ENCODE results near the gene INSRR.

- TF ChIP-seq, protein P1, sequence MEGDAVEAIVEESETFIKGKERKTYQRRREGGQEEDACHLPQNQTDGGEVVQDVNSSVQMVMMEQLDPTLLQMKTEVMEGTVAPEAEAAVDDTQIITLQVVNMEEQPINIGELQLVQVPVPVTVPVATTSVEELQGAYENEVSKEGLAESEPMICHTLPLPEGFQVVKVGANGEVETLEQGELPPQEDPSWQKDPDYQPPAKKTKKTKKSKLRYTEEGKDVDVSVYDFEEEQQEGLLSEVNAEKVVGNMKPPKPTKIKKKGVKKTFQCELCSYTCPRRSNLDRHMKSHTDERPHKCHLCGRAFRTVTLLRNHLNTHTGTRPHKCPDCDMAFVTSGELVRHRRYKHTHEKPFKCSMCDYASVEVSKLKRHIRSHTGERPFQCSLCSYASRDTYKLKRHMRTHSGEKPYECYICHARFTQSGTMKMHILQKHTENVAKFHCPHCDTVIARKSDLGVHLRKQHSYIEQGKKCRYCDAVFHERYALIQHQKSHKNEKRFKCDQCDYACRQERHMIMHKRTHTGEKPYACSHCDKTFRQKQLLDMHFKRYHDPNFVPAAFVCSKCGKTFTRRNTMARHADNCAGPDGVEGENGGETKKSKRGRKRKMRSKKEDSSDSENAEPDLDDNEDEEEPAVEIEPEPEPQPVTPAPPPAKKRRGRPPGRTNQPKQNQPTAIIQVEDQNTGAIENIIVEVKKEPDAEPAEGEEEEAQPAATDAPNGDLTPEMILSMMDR (IDR thresholded peaks at IDR 0.05; ENCODE audit: borderline replicate concordance, extremely low read depth, low read length, poor library complexity, severe bottlenecking), result no peak
- no peak for TF ChIP-seq EZH2 (IDR thresholded peaks at IDR 0.05; ENCODE audit: borderline replicate concordance, low read depth, low read length, severe bottlenecking)
Observed at GRCh38 chr1:156884560-156885184, 25.8 kb upstream of the INSRR start.

Measured in DND-41 (cell line).